HG03521 (cell line): Measurements from ENCODE around the gene TEAD4.

Experiments used
- ATAC-seq: cut with Tn5 transposase; IDR thresholded peaks from one replicate; pipeline ENCODE4 v1.9.1; 2021; ENCODE audit warnings: mild to moderate bottlenecking, moderate library complexity; ENCODE audit not compliant: unreplicated experiment

Gene TEAD4

GRCh38 chr12:2960390-2960956, 1.3 kb downstream of the TEAD4 start:
- no peak for ATAC-seq

- ATAC-seq: no peak
Observed at GRCh38 chr12:2960996-2961616, 1.9 kb downstream of the TEAD4 start.

- ATAC-seq: no peak
Observed at GRCh38 chr12:2961705-2962104, 2.5 kb downstream of the TEAD4 start.

GRCh38 chr12:2963154-2963759, 4.1 kb downstream of the TEAD4 start:
- ATAC-seq: no peak

GRCh38 chr12:2963760-2964292, 4.6 kb downstream of the TEAD4 start:
- ATAC-seq: no peak

- no peak for ATAC-seq
Observed at GRCh38 chr12:2967651-2968050, 8.5 kb downstream of the TEAD4 start.

- no peak for ATAC-seq
Observed at GRCh38 chr12:2970744-2971143, 11.5 kb downstream of the TEAD4 start.

- no peak for ATAC-seq
Observed at GRCh38 chr12:2973566-2973965, 14.4 kb downstream of the TEAD4 start.

- ATAC-seq: no peak
Observed at GRCh38 chr12:2974560-2974971, 15.4 kb downstream of the TEAD4 start.

GRCh38 chr12:2976581-2976996, 17.4 kb downstream of the TEAD4 start:
- no peak for ATAC-seq

GRCh38 chr12:2977776-2978175, 18.6 kb downstream of the TEAD4 start:
- no peak for ATAC-seq

GRCh38 chr12:2979806-2980205, 20.6 kb downstream of the TEAD4 start:
- no peak for ATAC-seq

- ATAC-seq: no peak
Observed at GRCh38 chr12:2980630-2981029, 21.4 kb downstream of the TEAD4 start.

GRCh38 chr12:2982361-2982760, 23.2 kb downstream of the TEAD4 start:
- no peak for ATAC-seq

- ATAC-seq: no peak
Observed at GRCh38 chr12:2984249-2984648, 25.1 kb downstream of the TEAD4 start.

- no peak for ATAC-seq
Observed at GRCh38 chr12:2984698-2985097, 25.5 kb downstream of the TEAD4 start.

- no peak for ATAC-seq
Observed at GRCh38 chr12:2986876-2987275, 27.7 kb downstream of the TEAD4 start.

GRCh38 chr12:2988494-2988893, 29.3 kb downstream of the TEAD4 start:
- ATAC-seq: no peak

GRCh38 chr12:2992724-2993123, 33.5 kb downstream of the TEAD4 start:
- no peak for ATAC-seq

GRCh38 chr12:2997989-2998670, 38.9 kb downstream of the TEAD4 start:
- ATAC-seq: no peak

- no peak for ATAC-seq
Observed at GRCh38 chr12:2998789-2999264, 39.6 kb downstream of the TEAD4 start.
